Endothelial cell of umbilical vein (primary cell): ENCODE results near the gene CD2AP.

Experiments
- CTCF ChIP-seq, 2 donors: IDR thresholded peaks; 1 replicate in 1 of 2; 2 replicates in 1 of 2; pipeline ENCODE4 v1.5.1; 2011; ENCODE audit warnings: low read length in 2 of 2, mild to moderate bottlenecking in 2 of 2, moderate library complexity in 2 of 2, control low read depth in 1 of 2, inconsistent platforms in 1 of 2, low read depth in 1 of 2; ENCODE audit not compliant: insufficient read depth in 1 of 2; ENCODE audit errors: extremely low read depth in 1 of 2
- EZH2 ChIP-seq: IDR thresholded peaks from 2 replicates; pipeline ENCODE4 v1.6.1; 2012; ENCODE audit warnings: borderline replicate concordance, low read depth, mild to moderate bottlenecking, moderate library complexity, low read length, inconsistent platforms; ENCODE audit not compliant: severe bottlenecking
- POLR2A ChIP-seq: IDR thresholded peaks from 2 replicates; pipeline ENCODE4 v1.6.1; 2012; ENCODE audit warnings: low read depth, mild to moderate bottlenecking, control low read depth, low read length

GRCh38 chr6:47455533-47456209, 21.9 kb upstream of the CD2AP start:
- no peak for TF ChIP-seq CTCF (IDR thresholded peaks at IDR 0.05; ENCODE audit: extremely low read depth in 1 of 2, insufficient read depth in 1 of 2, low read depth in 1 of 2, low read length in 2 of 2)
- TF ChIP-seq EZH2, result no peak
- TF ChIP-seq POLR2A, result no peak
